Nephron progenitor cell (in vitro differentiated cells): ENCODE results near the gene SIRT7.

Experiments used
- DNase-seq: peaks from one replicate; pipeline ENCODE4 v3.0.0; 2021
- H3K27ac Mint-ChIP-seq: 2 replicates; pipeline ENCODE4 v1.8.0; 2021; ENCODE audit warnings: mild to moderate bottlenecking, moderate library complexity, mixed read lengths
- H3K27me3 Mint-ChIP-seq: 2 replicates; pipeline ENCODE4 v1.8.0; 2021; ENCODE audit warnings: mild to moderate bottlenecking, low read depth, mixed read lengths; ENCODE audit not compliant: poor library complexity
- H3K36me3 Mint-ChIP-seq: 2 replicates; pipeline ENCODE4 v1.8.0; 2021; ENCODE audit warnings: low read depth, mixed read lengths
- H3K4me1 Mint-ChIP-seq: 2 replicates; pipeline ENCODE4 v1.8.0; 2021; ENCODE audit warnings: mixed read lengths
- H3K4me3 Mint-ChIP-seq: 2 replicates; pipeline ENCODE4 v1.8.0; 2021; ENCODE audit warnings: mild to moderate bottlenecking, moderate library complexity, mixed read lengths
- H3K9me3 Mint-ChIP-seq: 2 replicates; pipeline ENCODE4 v1.8.0; 2021; ENCODE audit warnings: mild to moderate bottlenecking, moderate library complexity, mixed read lengths
- TF ChIP-seq, protein P1 (sequence below): fragments of 200-600 bp; sonication (generic); IDR thresholded peaks from 2 replicates; pipeline ENCODE4 v1.5.0; 2021; ENCODE audit warnings: antibody characterized with exemption

The SIRT7 gene

DNA sequence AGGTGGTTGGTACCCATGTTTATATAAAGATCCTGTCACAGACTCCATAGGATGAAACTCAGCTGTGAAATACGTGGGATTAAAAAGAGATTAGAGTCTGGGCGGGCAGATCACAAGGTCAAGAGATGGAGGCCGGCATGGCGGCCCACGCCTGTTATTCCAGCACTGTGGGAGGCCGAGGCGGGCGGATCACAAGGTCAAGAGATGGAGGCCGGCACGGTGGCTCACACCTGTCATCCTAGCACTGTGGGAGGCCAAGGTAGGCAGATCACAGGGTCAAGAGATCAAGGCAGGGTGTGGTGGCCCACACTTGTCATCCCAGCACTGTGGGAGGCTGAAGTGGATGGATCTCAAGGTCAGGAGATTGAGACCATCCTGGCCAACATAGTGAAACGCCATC lies 22.6 kb downstream of the SIRT7 start:
- DNase-seq: no peak
- Mint-ChIP-seq H3K4me1 (peaks cover 2% of the 10 kb centered on the region), H3K9me3 (no peaks in the 10 kb centered on the region), H3K4me3 (no peak overlapping the region), H3K27me3 (peaks cover 5% of the 10 kb centered on the region), H3K27ac (peak overlapping the region; percentile 57), H3K36me3 (peaks cover 26% of the 10 kb centered on the region)
- TF ChIP-seq, protein P1, sequence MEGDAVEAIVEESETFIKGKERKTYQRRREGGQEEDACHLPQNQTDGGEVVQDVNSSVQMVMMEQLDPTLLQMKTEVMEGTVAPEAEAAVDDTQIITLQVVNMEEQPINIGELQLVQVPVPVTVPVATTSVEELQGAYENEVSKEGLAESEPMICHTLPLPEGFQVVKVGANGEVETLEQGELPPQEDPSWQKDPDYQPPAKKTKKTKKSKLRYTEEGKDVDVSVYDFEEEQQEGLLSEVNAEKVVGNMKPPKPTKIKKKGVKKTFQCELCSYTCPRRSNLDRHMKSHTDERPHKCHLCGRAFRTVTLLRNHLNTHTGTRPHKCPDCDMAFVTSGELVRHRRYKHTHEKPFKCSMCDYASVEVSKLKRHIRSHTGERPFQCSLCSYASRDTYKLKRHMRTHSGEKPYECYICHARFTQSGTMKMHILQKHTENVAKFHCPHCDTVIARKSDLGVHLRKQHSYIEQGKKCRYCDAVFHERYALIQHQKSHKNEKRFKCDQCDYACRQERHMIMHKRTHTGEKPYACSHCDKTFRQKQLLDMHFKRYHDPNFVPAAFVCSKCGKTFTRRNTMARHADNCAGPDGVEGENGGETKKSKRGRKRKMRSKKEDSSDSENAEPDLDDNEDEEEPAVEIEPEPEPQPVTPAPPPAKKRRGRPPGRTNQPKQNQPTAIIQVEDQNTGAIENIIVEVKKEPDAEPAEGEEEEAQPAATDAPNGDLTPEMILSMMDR: no peak

DNA sequence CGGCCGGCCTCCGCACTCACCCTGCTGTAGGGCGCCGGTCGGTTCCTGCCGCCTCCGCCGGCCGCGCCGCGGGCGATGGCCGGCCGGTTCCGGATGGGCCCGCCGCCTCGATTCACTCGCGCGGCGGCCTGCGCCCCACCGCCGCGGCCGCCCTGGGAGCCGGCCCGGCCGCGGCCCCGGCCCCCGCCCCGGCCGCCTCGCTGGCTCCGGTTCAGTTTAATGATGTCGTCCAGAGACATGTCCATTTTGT lies 26.7 kb downstream of the SIRT7 start:
- TF ChIP-seq, protein P1: no peak
- H3K36me3 Mint-ChIP-seq: peaks cover 36% of the 10 kb centered on the region
- DNase-seq: no peak
- no peaks in the 10 kb centered on the region for H3K9me3 Mint-ChIP-seq
- no peaks in the 10 kb centered on the region for H3K27me3 Mint-ChIP-seq
- H3K4me3 Mint-ChIP-seq: peak overlapping the region; percentile 92
- peaks cover 21% of the 10 kb centered on the region for H3K4me1 Mint-ChIP-seq
- peak overlapping the region; percentile 99 for H3K27ac Mint-ChIP-seq

DNA sequence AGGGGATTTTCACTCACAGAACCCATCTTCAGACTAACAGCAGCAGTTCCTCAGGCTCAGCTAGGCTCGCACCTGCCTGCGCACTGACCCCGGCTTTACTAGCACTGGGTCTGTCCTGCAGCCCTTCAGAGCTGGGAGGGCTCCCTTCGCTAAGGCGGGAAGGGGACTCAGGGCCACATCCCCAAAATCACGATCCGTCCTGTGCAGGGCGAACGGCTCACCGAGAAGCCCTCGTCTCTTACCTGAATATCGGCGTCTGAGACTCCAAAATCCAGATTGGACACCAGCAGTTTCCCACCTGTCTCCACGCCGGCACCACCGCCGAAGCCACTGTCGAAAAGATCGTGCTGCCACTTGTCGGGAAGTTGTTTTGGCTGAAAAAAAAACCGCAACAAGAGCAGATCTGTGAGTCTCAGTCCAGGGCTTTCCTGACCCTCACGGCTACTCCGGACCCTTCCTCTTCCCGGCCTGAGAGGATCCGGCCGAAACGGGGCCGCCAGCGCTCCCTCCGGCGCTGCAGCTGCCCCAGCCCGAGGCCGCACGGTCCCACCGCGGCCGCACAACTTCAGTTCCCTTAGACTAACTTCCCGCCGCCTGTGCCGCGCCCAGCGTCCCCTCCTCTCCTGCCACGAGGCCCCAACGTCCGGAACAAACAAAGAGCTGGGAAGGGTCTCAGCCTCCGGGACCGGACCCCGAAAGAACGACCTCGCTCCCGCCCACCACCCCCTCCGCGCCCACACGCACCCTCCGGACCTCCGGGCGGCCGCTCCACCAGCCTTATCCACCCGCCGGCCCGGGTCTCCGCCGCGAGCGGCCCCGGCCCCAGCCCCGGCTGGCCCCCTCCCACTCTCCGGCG lies 27.3 kb downstream of the SIRT7 start:
- Mint-ChIP-seq H3K4me1 (peaks cover 21% of the 10 kb centered on the region), H3K36me3 (peaks cover 37% of the 10 kb centered on the region), H3K4me3 (peak overlapping the region; percentile 87), H3K27ac (peak overlapping the region; percentile 74), H3K27me3 (no peaks in the 10 kb centered on the region), H3K9me3 (no peaks in the 10 kb centered on the region)
- DNase-seq: peak; percentile 42
- TF ChIP-seq, protein P1: no peak

DNA sequence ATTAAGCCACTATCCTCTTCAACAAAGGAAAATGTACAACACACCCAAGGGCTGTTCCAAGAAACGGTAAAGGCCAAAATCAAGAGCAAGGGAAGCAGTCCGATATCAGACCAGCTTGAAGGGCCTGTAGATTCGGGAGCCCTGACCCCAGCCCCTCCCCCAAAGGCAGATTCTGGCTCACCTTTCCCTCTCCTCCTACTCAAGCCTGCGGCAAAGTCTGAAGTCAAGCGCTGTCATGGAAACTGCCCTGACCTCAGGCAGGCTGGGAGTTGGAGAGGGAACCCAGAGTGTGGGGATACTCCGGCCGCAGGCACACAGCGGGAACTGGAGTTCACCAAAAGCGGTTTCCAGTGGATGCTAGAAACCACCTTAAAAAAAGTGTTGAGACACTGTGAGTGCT lies 28.4 kb downstream of the SIRT7 start:
- peaks cover 21% of the 10 kb centered on the region for H3K4me1 Mint-ChIP-seq

DNA sequence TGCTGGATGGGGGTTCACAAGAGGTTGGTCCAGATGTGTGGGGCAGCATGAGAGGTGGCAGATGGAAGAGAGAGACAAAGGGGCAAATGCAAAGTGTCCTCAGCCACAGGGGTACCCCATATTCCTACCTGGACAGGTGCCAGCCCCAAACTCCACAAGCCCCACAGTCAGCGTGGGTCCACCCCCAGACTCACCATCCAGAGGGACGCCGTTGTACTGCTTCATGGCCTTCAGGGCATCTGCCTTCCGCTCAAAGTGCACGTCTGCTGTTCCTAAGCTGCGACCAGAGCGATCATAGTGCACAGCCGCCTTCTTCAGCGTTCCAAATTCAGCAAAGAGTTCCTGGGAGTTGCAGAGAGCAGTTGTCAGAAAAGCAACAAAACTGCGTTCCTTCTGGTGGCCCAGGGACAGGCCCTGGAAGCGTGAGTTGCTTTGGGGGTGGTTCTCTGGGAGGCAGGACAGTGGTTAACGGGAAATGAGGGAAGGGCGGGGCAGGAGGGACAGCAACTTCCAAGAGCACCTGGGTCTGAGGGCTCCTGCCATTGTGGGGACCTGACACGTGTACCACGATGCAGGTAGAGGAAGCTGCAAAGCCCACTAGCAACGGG lies 28.9 kb downstream of the SIRT7 start:
- peak overlapping the region; percentile 57 for H3K27ac Mint-ChIP-seq
- H3K4me1 Mint-ChIP-seq: peaks cover 21% of the 10 kb centered on the region
- no peaks in the 10 kb centered on the region for H3K9me3 Mint-ChIP-seq

More for the DNA sequence above, 28.4 kb downstream of the SIRT7 start:
- Mint-ChIP-seq H3K27ac (peak overlapping the region; percentile 57), H3K9me3 (no peaks in the 10 kb centered on the region), H3K27me3 (no peaks in the 10 kb centered on the region), H3K36me3 (peaks cover 40% of the 10 kb centered on the region), H3K4me3 (peak overlapping the region; percentile 87)
- no peak for DNase-seq
- TF ChIP-seq, protein P1: no peak

More for the DNA sequence above, 28.9 kb downstream of the SIRT7 start:
- DNase-seq: no peak
- H3K4me3 Mint-ChIP-seq: peak overlapping the region; percentile 87
- TF ChIP-seq, protein P1: no peak
- peaks cover 45% of the 10 kb centered on the region for H3K36me3 Mint-ChIP-seq
- no peaks in the 10 kb centered on the region for H3K27me3 Mint-ChIP-seq
